HG03439 (cell line): ENCODE measurements around the gene BCAR1.
"Not testable (repeated sequence)": the region's sequence is repeated elsewhere in the genome, so short reads cannot be mapped to it uniquely, and the experiment has no call there.

ENCODE experiments used
- ATAC-seq: cut with Tn5 transposase; IDR thresholded peaks from one replicate; pipeline ENCODE4 v1.9.1; 2021; ENCODE audit warnings: mild to moderate bottlenecking, moderate library complexity; ENCODE audit not compliant: unreplicated experiment

BCAR1 gene

GRCh38 chr16:75272097-75272551 is 20.7 kb upstream of the BCAR1 start:
- no peak for ATAC-seq

- ATAC-seq: no peak
Measured at GRCh38 chr16:75271441-75272096, 20.1 kb upstream of the BCAR1 start.

GRCh38 chr16:75269358-75269757 is 17.9 kb upstream of the BCAR1 start:
- ATAC-seq: not testable (repeated sequence)

- ATAC-seq: no peak
Measured at GRCh38 chr16:75267631-75268264, 16.3 kb upstream of the BCAR1 start.

- no peak for ATAC-seq
Measured at GRCh38 chr16:75266738-75267630, 15.6 kb upstream of the BCAR1 start.

GRCh38 chr16:75265911-75266701 is 14.7 kb upstream of the BCAR1 start:
- peak; percentile 64 for ATAC-seq

- peak; percentile 3 for ATAC-seq
Measured at GRCh38 chr16:75264999-75265910, 13.8 kb upstream of the BCAR1 start.

GRCh38 chr16:75264457-75264998 is 13.1 kb upstream of the BCAR1 start:
- ATAC-seq: no peak

GRCh38 chr16:75263963-75264445 is 12.6 kb upstream of the BCAR1 start:
- ATAC-seq: no peak

- ATAC-seq: no peak
Measured at GRCh38 chr16:75263291-75263962, 12.0 kb upstream of the BCAR1 start.

GRCh38 chr16:75262800-75263127 is 11.3 kb upstream of the BCAR1 start:
- ATAC-seq: no peak

- no peak for ATAC-seq
Measured at GRCh38 chr16:75262104-75262799, 10.8 kb upstream of the BCAR1 start.

GRCh38 chr16:75261590-75262078 is 10.2 kb upstream of the BCAR1 start:
- ATAC-seq: no peak

GRCh38 chr16:75260851-75261589 is 9.6 kb upstream of the BCAR1 start:
- no peak for ATAC-seq

- ATAC-seq: no peak
Measured at GRCh38 chr16:75258807-75259141, 7.3 kb upstream of the BCAR1 start.

GRCh38 chr16:75257886-75258806 is 6.7 kb upstream of the BCAR1 start:
- ATAC-seq: no peak
